Forelimb muscle (tissue), 1 donor: ENCODE data around the gene KDM4F. TPM values are rescaled to one million over a fixed set of nuclear protein-coding genes. Genes with fewer than 3 reads are reported as not detected.
A peak's percentile ranks its signal among the peaks of the same experiment; 100 is the strongest.

Experiments used
- DNase-seq: peaks from one replicate; pipeline ENCODE4 v3.0.0-alpha.2; 2013; ENCODE audit warnings: low read depth
- polyA plus RNA-seq: library from polyadenylated mRNA; unstranded; fragments of 120-200 nt; gene quantifications from one replicate; pipeline ENCODE4 v1.2.1, GENCODE V29; 2013; ENCODE audit not compliant: insufficient read length

KDM4F gene
- polyA plus RNA-seq, 1 donor = not detected

DNA sequence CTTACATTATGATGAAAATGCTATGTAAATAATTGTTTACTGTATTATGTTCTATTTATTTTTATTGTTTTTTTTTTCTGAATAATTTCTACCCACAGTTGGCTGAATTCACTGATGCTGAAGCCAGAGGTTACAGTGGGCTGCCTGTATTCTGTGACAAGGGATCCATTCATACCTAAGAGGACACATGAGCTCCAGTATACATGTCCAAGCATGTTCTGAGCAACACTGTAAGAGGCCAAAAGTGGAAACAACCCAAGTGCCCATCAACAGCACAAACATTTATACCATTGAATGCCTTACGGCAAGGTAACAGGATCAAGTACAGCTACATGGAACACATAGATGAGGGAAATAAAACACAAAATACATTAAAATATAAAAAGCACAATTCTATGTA lies 16.1 kb downstream of the KDM4F start:
- no peak for DNase-seq

GRCh38 chr11:95066716-95067038 lies 17.5 kb downstream of the KDM4F start, which contains the start of gene SRSF8:
TSS of gene SRSF8 (plus strand) at chr11:95066919. CDS start at chr11:95067227, 308 bp downstream.
- DNase-seq = no peak

- DNase-seq = no peak
Observed at GRCh38 chr11:95067039-95067840, 18.0 kb downstream of the KDM4F start.

DNA sequence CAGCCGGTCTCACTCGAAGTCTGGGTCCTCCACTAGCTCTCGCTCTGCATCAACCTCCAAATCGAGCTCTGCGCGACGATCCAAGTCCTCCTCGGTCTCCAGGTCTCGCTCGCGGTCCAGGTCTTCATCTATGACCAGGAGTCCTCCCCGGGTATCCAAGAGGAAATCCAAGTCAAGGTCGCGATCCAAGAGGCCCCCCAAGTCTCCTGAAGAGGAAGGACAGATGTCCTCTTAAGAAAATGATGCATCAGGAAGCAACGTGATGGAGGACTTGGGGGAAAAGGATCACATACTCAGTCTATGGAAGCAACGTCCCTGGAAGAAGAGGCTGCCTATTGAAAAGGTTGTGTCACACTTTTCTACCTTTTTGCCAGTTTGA lies 18.6 kb downstream of the KDM4F start:
- DNase-seq = no peak

DNA sequence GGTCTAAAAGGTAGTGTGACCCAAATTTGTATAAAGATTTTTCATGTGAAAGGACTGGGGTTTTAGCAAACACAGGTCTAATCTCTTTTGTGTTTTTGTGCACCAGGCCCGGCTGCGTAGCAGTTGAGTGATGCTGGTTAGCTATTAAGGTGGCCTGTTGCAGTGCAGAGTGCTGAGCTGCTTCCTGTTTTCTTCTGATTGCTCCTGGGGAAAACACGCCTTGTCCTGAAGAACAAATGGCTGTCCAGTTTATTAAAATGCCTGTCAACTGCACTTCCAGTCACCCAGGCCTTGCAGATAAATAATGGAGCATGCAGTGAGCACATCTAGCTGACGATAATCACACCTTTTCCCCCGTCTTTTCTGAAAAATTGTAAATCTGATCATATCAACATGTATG lies 19.3 kb downstream of the KDM4F start:
- DNase-seq = peak; percentile 86

DNA sequence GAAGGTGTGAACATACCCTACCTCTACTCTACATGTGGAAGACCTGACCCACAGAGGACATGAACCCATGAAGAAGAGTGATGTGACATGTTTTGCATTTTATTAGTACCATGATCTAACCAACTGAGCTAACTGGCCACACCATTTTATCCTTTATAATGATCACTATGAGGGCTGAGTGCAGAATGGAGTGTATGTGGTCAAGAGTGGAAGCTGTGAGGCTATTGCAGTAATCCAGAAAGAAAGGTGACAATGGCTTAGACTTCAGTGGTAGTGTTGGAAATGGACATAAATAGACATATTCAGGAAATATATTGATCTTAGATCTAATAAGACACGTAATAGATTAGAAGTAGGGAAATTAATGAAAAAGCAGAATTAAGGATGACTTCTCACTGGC lies 21.2 kb downstream of the KDM4F start:
- DNase-seq = no peak

DNA sequence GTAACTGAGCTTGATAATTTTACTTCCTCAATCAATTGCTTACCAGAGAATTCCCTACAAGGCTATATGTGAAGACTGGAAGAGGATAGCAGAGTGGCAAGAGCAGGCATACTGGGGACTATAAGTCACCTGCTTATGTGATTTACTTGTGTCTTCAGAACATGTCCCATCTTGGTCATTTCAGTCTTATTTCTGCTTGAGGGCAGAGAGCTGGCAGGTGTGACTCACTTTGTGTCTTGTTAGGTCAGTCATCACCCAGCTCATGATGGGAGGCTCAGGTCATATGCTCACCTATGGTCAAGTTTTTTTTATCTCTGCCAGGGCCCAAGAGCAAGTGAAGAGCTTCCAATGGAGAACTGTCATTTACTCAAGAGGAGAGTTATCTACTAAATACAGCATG lies 23.7 kb downstream of the KDM4F start:
- no peak for DNase-seq

- DNase-seq = no peak
Observed at GRCh38 chr11:95074792-95075563, 25.8 kb downstream of the KDM4F start.

DNA sequence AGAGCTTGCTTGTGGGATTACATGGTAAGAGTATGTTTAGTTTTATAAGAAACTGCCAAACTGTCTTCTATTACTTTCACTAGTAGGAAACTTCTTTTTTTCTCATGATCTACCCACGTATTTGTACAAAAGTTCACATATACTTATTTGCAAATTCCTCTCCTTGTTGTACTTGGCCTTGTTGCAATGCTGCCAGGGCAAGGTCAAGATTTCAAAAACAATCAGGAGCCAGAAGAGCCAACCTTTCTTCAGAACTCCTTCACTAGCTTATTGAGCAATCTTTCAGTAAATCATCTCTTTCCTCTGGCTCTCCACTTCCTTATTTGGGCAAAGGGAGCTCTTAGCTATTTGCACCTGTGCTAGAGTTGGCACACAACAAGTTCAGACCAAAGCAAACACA lies 27.2 kb downstream of the KDM4F start:
- no peak for DNase-seq

DNA sequence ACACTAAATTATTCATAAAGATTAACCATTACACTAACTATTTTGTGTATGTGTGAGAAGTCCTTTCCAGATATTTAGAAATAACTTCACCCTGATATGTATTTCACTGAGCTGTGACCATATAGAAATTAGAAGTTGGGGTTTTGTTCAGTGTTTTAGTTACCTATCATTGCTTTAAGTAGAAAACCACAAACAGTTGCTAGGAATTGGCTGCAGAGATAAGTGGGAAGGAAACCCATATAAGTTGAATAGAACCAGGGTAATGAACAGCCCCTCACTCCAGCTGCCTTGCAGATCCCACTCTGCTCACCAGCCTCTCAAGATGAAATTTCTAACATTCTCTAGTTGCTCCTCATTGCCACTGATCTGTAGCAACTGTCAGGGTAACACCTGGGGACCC lies 27.8 kb downstream of the KDM4F start:
- no peak for DNase-seq

GRCh38 chr11:95078526-95078925 lies 29.3 kb downstream of the KDM4F start:
- DNase-seq = no peak

GRCh38 chr11:95081010-95081409 lies 31.8 kb downstream of the KDM4F start:
- no peak for DNase-seq

DNA sequence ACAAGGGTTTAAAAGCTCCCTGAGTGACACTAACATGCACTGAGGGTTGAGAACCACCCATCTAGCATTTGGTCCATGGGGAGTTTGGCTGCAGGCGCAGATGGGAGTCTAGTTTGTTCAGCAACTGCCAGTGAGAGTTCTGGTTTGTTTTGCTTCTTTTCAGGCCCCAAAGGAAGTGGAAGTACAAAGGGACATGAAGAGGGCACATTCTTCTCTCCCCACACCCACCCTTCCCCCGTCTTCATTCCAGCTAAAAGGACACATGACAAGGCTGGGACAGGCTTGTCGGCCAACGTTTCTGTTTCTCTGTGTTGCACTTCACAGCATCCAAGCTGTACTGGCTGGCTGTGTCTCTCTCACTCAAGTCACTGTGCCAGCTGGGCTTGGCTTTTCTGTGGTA lies 32.2 kb downstream of the KDM4F start:
- DNase-seq = no peak

- no peak for DNase-seq
Observed at GRCh38 chr11:95082576-95083001, 33.4 kb downstream of the KDM4F start.

DNA sequence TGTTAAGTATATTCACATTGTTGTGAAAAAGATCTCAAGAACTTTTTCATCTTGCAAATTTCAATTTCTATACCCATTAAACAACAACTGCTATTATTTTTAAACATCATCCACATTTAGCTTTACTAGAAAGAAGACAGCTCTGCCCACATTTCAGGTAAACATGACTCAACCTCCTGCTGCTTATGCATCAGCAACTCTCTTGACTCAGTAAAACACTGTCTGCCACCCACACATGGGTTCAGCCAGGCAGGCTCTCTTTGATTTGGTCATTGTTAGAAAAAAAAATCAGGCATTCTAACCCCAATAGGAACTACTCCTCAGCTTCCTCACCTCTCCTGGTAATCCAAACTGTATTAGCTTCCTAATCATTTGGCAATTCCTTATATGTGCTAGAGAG lies 35.3 kb downstream of the KDM4F start:
- DNase-seq = no peak

- DNase-seq = no peak
Observed at GRCh38 chr11:95085117-95085816, 36.0 kb downstream of the KDM4F start.

GRCh38 chr11:95086151-95086550 lies 36.9 kb downstream of the KDM4F start:
- DNase-seq = no peak

GRCh38 chr11:95086836-95087570 lies 37.8 kb downstream of the KDM4F start:
- no peak for DNase-seq

- no peak for DNase-seq
Observed at GRCh38 chr11:95088946-95089619, 39.9 kb downstream of the KDM4F start.

DNA sequence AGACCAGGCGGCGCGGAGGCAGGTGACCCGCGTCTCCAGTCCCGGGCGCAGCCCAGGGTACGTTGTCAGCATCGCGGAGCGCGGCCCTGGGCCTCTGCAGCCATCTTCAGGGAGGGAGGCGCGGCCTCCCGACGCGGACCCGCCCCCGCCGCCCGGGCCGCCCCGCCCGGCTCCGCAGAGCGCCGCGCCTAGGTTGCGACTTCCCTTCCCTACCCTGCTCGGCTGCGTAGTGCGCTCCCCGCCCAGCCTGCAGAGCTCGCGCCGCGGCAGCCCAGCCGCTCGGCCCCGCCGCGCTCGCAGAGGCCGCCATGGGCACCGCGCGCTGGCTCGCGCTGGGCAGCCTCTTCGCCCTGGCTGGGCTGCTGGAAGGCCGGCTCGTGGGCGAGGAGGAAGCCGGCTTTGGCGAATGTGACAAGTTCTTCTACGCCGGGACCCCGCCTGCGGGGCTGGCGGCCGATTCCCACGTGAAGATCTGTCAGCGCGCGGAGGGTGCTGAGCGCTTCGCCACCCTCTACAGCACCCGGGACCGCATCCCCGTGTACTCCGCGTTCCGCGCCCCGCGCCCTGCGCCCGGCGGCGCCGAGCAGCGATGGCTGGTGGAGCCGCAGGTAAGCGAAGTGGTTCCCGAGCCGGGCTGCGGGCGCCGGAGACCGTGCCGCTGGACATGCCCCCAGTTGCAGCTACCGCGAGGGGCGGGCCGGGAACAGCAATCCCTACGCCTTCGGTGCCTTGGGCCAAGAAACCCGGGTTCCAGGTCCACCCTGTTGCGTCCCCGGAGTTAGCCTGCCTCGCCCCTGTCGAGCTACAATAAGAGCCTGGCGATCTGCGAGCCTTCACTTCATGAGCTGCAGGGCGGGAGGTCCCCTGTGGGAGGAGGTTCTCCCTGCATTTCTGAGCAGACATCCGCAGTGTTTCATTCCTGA lies 40.7 kb downstream of the KDM4F start, which contains the start of gene ENDOD1:
ENDOD1 (plus strand) TSS at position 227 of the 923 bp plus-strand sequence; CDS start at position 309, 82 bp downstream.
- no peak for DNase-seq
